Measurements from ENCODE around the gene STRIP2. TPM values are rescaled to one million over a fixed set of nuclear protein-coding genes. Genes with fewer than 3 reads are reported as not detected.

Gene STRIP2
- total RNA-seq, 2 experiments from 2014 or later, result 2.1 to 4.3 TPM

GRCh38 chr7:129450295-129450694, 16.1 kb downstream of the STRIP2 start:
- H3K4me2 ChIP-seq (ENCODE audit: low read length), result no peak overlapping the region
- H3K4me1 ChIP-seq (ENCODE audit: insufficient read depth, low read length, poor library complexity, severe bottlenecking), result no peaks in the 10 kb centered on the region
- no peaks in the 10 kb centered on the region for H3K36me3 ChIP-seq (ENCODE audit: insufficient read depth, low read length)
- ChIA-PET POLR2A (no interaction called here), CTCF (ENCODE audit: unreplicated experiment) (no interaction called here)
- H3K4me3 ChIP-seq (ENCODE audit: low read depth, low read length, poor library complexity, severe bottlenecking), result no peak overlapping the region
- TF ChIP-seq, protein P1, sequence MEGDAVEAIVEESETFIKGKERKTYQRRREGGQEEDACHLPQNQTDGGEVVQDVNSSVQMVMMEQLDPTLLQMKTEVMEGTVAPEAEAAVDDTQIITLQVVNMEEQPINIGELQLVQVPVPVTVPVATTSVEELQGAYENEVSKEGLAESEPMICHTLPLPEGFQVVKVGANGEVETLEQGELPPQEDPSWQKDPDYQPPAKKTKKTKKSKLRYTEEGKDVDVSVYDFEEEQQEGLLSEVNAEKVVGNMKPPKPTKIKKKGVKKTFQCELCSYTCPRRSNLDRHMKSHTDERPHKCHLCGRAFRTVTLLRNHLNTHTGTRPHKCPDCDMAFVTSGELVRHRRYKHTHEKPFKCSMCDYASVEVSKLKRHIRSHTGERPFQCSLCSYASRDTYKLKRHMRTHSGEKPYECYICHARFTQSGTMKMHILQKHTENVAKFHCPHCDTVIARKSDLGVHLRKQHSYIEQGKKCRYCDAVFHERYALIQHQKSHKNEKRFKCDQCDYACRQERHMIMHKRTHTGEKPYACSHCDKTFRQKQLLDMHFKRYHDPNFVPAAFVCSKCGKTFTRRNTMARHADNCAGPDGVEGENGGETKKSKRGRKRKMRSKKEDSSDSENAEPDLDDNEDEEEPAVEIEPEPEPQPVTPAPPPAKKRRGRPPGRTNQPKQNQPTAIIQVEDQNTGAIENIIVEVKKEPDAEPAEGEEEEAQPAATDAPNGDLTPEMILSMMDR (conservative IDR thresholded peaks at IDR 0.05; ENCODE audit: low read length), result no peak
- no peak for TF ChIP-seq EZH2phosphoT487 (IDR thresholded peaks at IDR 0.05; ENCODE audit: borderline replicate concordance, low read depth, low read length)
- intact Hi-C loops (cut with micrococcal nuclease; ENCODE audit: unreplicated experiment), result no loop called here
- no peaks in the 10 kb centered on the region for H4K20me1 ChIP-seq (ENCODE audit: insufficient read depth, low read length)
- no peaks in the 10 kb centered on the region for H3K9me2 ChIP-seq (ENCODE audit: insufficient read depth, low read length)
- DNase-seq (ENCODE audit: low spot score), result no peak
- no TSS peak for BruUV-seq (replicated peaks)
- H2AFZ ChIP-seq (ENCODE audit: low read length), result no peak overlapping the region
- no peaks in the 10 kb centered on the region for H3K79me2 ChIP-seq (ENCODE audit: insufficient read depth, low read depth, low read length)
- no peak overlapping the region for H3K27ac ChIP-seq (ENCODE audit: low read depth, low read length, poor library complexity, severe bottlenecking)
- no peaks in the 10 kb centered on the region for H3K9me3 ChIP-seq (ENCODE audit: low read length)

GRCh38 chr7:129452589-129453231, 18.5 kb downstream of the STRIP2 start:
- CTCF ChIA-PET (ENCODE audit: unreplicated experiment), result interaction anchor here (0.7 kb wide), 1 partner anchor 29 kb away, joined by 4 read pairs; no protein-coding TSS in a partner anchor

More at GRCh38 chr7:129452589-129453231, 18.5 kb downstream of the STRIP2 start:
- no peaks in the 10 kb centered on the region for H4K20me1 ChIP-seq (ENCODE audit: insufficient read depth, low read length)
- no peaks in the 10 kb centered on the region for H3K9me3 ChIP-seq (ENCODE audit: low read length)
- H3K4me3 ChIP-seq (ENCODE audit: low read depth, low read length, poor library complexity, severe bottlenecking), result no peak overlapping the region
- no peaks in the 10 kb centered on the region for H3K79me2 ChIP-seq (ENCODE audit: insufficient read depth, low read depth, low read length)
- no TSS peak for BruUV-seq (replicated peaks)
- POLR2A ChIA-PET, result interaction anchor here (0.6 kb wide), 1 partner anchor 26 kb away, joined by 3 read pairs; no protein-coding TSS in a partner anchor
- H3K36me3 ChIP-seq (ENCODE audit: insufficient read depth, low read length), result no peaks in the 10 kb centered on the region
- H3K4me2 ChIP-seq (ENCODE audit: low read length), result no peak overlapping the region
- H3K9me2 ChIP-seq (ENCODE audit: insufficient read depth, low read length), result no peaks in the 10 kb centered on the region
- no peak for DNase-seq (ENCODE audit: low spot score)
- no peak overlapping the region for H2AFZ ChIP-seq (ENCODE audit: low read length)
- no peaks in the 10 kb centered on the region for H3K4me1 ChIP-seq (ENCODE audit: insufficient read depth, low read length, poor library complexity, severe bottlenecking)
- intact Hi-C loops (cut with micrococcal nuclease; ENCODE audit: unreplicated experiment), result no loop called here
- H3K27ac ChIP-seq (ENCODE audit: low read depth, low read length, poor library complexity, severe bottlenecking), result no peak overlapping the region
- TF ChIP-seq, protein P1 (conservative IDR thresholded peaks at IDR 0.05; ENCODE audit: low read length), result no peak
- TF ChIP-seq EZH2phosphoT487 (IDR thresholded peaks at IDR 0.05; ENCODE audit: borderline replicate concordance, low read depth, low read length), result no peak

All from OCI-LY7 (cell line).